ENCODE results near the gene SCGB3A1. TPM values are rescaled to one million over a fixed set of nuclear protein-coding genes. Genes with fewer than 3 reads are reported as not detected.

Gene SCGB3A1
- polyA plus RNA-seq, 1 donor (not counting 4 experiments of a cell fraction or from before 2014, with no cell fraction given) = not detected

GRCh38 chr5:180555168-180555921, 36.0 kb downstream of the SCGB3A1 start:
- Histone ChIP-seq H3K4me1 (ENCODE audit: control insufficient read depth, extremely low read depth, insufficient read depth, low read length) (no peaks in the 10 kb centered on the region), H3K9me3 (ENCODE audit: control insufficient read depth, low read depth, low read length) (no peaks in the 10 kb centered on the region), H4K20me1 (ENCODE audit: control insufficient read depth, extremely low read depth, insufficient read depth, low read length) (no peaks in the 10 kb centered on the region), H3K27ac (ENCODE audit: control insufficient read depth, insufficient read depth, low read length) (no peak overlapping the region), H3K4me2 (ENCODE audit: control insufficient read depth, extremely low read depth, insufficient read depth, low read depth, low read length) (no peak overlapping the region), H3K36me3 (ENCODE audit: control insufficient read depth in 2 of 2, extremely low read depth in 1 of 2, insufficient read depth in 2 of 2, low read length in 2 of 2) (peaks cover 3 to 9% of the 10 kb centered on the region in 2 experiments), H3K9ac (ENCODE audit: control insufficient read depth, extremely low read depth, insufficient read depth, low read length) (no peak overlapping the region), H3K4me3 (ENCODE audit: control insufficient read depth in 2 of 3, extremely low read depth in 1 of 3, insufficient read depth in 2 of 3, low read depth in 1 of 3, low read length in 3 of 3) (no peak overlapping the region), H2AFZ (ENCODE audit: control insufficient read depth, low read length) (no peak overlapping the region), H3K9me1 (ENCODE audit: control insufficient read depth, extremely low read depth, insufficient read depth, low read length) (no peaks in the 10 kb centered on the region), H3K79me2 (ENCODE audit: control insufficient read depth, insufficient read depth, low read length) (peaks cover 36% of the 10 kb centered on the region), H3K27me3 (ENCODE audit: control insufficient read depth, extremely low read depth, insufficient read depth, low read length) (no peaks in the 10 kb centered on the region)
- dilution Hi-C loops (cut with MboI; ENCODE audit: extremely low pct_ligation_motif_present, low sequenced_read_pairs) = no loop called here
- no peak for TF ChIP-seq EZH2 (IDR thresholded peaks at IDR 0.05; ENCODE audit: low read length)
- no peak for TF ChIP-seq CTCF (optimal IDR thresholded peaks at IDR 0.05 in 1 of 3, IDR thresholded peaks at IDR 0.05 in 1 of 3, conservative IDR thresholded peaks at IDR 0.05 in 1 of 3; ENCODE audit: extremely low read depth in 1 of 3, insufficient read depth in 2 of 3, low read length in 3 of 3)
- FAIRE-seq (no peak), DNase-seq (ENCODE audit: low read depth, low spot score) (no peak)

GRCh38 chr5:180553530-180553929, 37.8 kb downstream of the SCGB3A1 start:
- Histone ChIP-seq H3K9me3 (ENCODE audit: control insufficient read depth, low read depth, low read length) (no peaks in the 10 kb centered on the region), H2AFZ (ENCODE audit: control insufficient read depth, low read length) (no peak overlapping the region), H3K9ac (ENCODE audit: control insufficient read depth, extremely low read depth, insufficient read depth, low read length) (no peak overlapping the region), H3K9me1 (ENCODE audit: control insufficient read depth, extremely low read depth, insufficient read depth, low read length) (no peaks in the 10 kb centered on the region), H3K4me3 (ENCODE audit: control insufficient read depth in 2 of 3, extremely low read depth in 1 of 3, insufficient read depth in 2 of 3, low read depth in 1 of 3, low read length in 3 of 3) (no peak overlapping the region), H4K20me1 (ENCODE audit: control insufficient read depth, extremely low read depth, insufficient read depth, low read length) (no peaks in the 10 kb centered on the region), H3K27ac (ENCODE audit: control insufficient read depth, insufficient read depth, low read length) (no peak overlapping the region), H3K79me2 (ENCODE audit: control insufficient read depth, insufficient read depth, low read length) (peaks cover 28% of the 10 kb centered on the region), H3K36me3 (ENCODE audit: control insufficient read depth in 2 of 2, extremely low read depth in 1 of 2, insufficient read depth in 2 of 2, low read length in 2 of 2) (peaks cover 3 to 13% of the 10 kb centered on the region in 2 experiments), H3K27me3 (ENCODE audit: control insufficient read depth, extremely low read depth, insufficient read depth, low read length) (no peaks in the 10 kb centered on the region), H3K4me1 (ENCODE audit: control insufficient read depth, extremely low read depth, insufficient read depth, low read length) (no peaks in the 10 kb centered on the region), H3K4me2 (ENCODE audit: control insufficient read depth, extremely low read depth, insufficient read depth, low read depth, low read length) (no peak overlapping the region)
- DNase-seq (ENCODE audit: low read depth, low spot score) (no peak), FAIRE-seq (no peak)
- dilution Hi-C loops (cut with MboI; ENCODE audit: extremely low pct_ligation_motif_present, low sequenced_read_pairs) = no loop called here
- no peak for TF ChIP-seq EZH2 (IDR thresholded peaks at IDR 0.05; ENCODE audit: low read length)
- TF ChIP-seq CTCF (optimal IDR thresholded peaks at IDR 0.05 in 1 of 3, IDR thresholded peaks at IDR 0.05 in 1 of 3, conservative IDR thresholded peaks at IDR 0.05 in 1 of 3; ENCODE audit: extremely low read depth in 1 of 3, insufficient read depth in 2 of 3, low read length in 3 of 3) = no peak
